ENCODE measurements around the gene EXOC3L1. TPM values are rescaled to one million over a fixed set of nuclear protein-coding genes. Genes with fewer than 3 reads are reported as not detected.
A peak's percentile ranks its signal among the peaks of the same experiment; 100 is the strongest.

The EXOC3L1 gene
- total and polyA plus RNA-seq, 2 of the 13 experiments (the other 11 are each of a cell fraction or from before 2014, with no cell fraction given), result 0.12 TPM; not detected in 1

GRCh38 chr16:67208154-67208896, 18.4 kb upstream of the EXOC3L1 start:
- no peaks in the 10 kb centered on the region for H4K20me1 ChIP-seq (ENCODE audit: insufficient read depth, low read length)
- H3K4me1 ChIP-seq (ENCODE audit: insufficient read depth, low read length), result peaks cover 60% of the 10 kb centered on the region
- H3K79me2 ChIP-seq (ENCODE audit: insufficient read depth, low read length), result no peaks in the 10 kb centered on the region
- H3K27ac ChIP-seq (ENCODE audit: extremely low read length, insufficient read depth, low read length), result no peak overlapping the region
- H3K36me3 ChIP-seq (replicated peaks in 1 of 2; ENCODE audit: control insufficient read depth in 1 of 2, insufficient read depth in 2 of 2, low read length in 2 of 2), result peaks cover 3 to 5% of the 10 kb centered on the region in 2 experiments; a peak in 3 of 5 replicates
- ATAC-seq (no peak), DNase-seq (ENCODE audit: low spot score) (no peak), FAIRE-seq (no peak)
- no peaks in the 10 kb centered on the region for H3K27me3 ChIP-seq (ENCODE audit: control insufficient read depth in 1 of 2, insufficient read depth in 2 of 2, low read length in 2 of 2)
- 72% methylated on average over 10 of the region's 11 CpGs for WGBS (ENCODE audit: low lambda C conversion rate)
- H3K9me3 ChIP-seq (ENCODE audit: low read length), result no peaks in the 10 kb centered on the region
- H3K9ac ChIP-seq (ENCODE audit: insufficient read depth, low read depth, low read length), result no peak overlapping the region
- CTCF ChIA-PET (ENCODE audit: low intra/inter-chr PET ratio, low total read pairs), result no interaction called here
- no TSS peak for BruUV-seq (replicated peaks)
- intact Hi-C loops (cut with micrococcal nuclease; ENCODE audit: unreplicated experiment) (no loop called here), in situ Hi-C loops (cut with HindIII; ENCODE audit: extremely low pct_ligation_motif_present, low pct_unique_long_range_greater_than_20kb) (no loop called here)
- H3K4me3 ChIP-seq (replicated peaks in 1 of 3; ENCODE audit: insufficient read depth in 1 of 3, low read depth in 2 of 3, low read length in 3 of 3), result no peak overlapping the region
- H3K4me2 ChIP-seq (ENCODE audit: low read depth, low read length), result no peak overlapping the region
- H2AFZ ChIP-seq (ENCODE audit: low read length), result no peak overlapping the region
- POLR2A ChIA-PET, result interaction anchor here (0.8 to 3.0 kb wide), 9 partner anchors 10 to 38 kb away, joined by 3 to 17 read pairs (median 5); partner anchors contain the start of genes E2F4, NOL3 and TMEM208
- 0 out of 2 replicates have a peak, but pooled peaks have one; percentile 8 for TF ChIP-seq ZNF142 (CRISPR knock-in tag; IDR thresholded peaks at IDR 0.05)
- TF ChIP-seq ZNF263 (CRISPR knock-in tag; IDR thresholded peaks at IDR 0.05), result 0 out of 2 replicates have a peak, but pooled peaks have one; percentile 25
- TF ChIP-seq ZSCAN29 (CRISPR knock-in tag; conservative IDR thresholded peaks at IDR 0.05), result 0 out of 2 replicates have a peak, but pooled peaks have one; percentile 3
- TF ChIP-seq PATZ1 (CRISPR knock-in tag; IDR thresholded peaks at IDR 0.05), result no peak
- TF ChIP-seq ZNF546 (CRISPR knock-in tag; conservative IDR thresholded peaks at IDR 0.05), result 0 out of 2 replicates have a peak, but pooled peaks have one; percentile 11

All from HepG2 (cell line).